ENCODE data around the gene SLC25A19.
"Not testable (repeated sequence)": the region's sequence is repeated elsewhere in the genome, so short reads cannot be mapped to it uniquely, and the experiment has no call there.

SLC25A19 gene

DNA sequence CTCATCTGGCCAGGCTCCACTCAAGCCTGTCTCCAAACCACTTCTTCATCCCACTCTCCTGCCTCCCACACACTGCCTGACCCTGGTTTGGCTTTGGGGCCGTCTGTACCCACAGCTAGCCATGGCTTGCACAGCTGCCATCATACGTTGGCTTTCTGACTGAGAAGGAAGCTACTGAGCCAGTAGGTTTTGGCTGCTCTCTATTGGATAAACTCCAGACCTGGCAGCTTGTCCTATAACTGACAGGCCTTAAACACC is 22.2 kb downstream of the SLC25A19 start:
- TF ChIP-seq ZNF274 (IDR thresholded peaks at IDR 0.05; ENCODE audit: low read depth, low read length), result no peak
- H3K4me3 ChIP-seq (ENCODE audit: low read length), result no peak overlapping the region

DNA sequence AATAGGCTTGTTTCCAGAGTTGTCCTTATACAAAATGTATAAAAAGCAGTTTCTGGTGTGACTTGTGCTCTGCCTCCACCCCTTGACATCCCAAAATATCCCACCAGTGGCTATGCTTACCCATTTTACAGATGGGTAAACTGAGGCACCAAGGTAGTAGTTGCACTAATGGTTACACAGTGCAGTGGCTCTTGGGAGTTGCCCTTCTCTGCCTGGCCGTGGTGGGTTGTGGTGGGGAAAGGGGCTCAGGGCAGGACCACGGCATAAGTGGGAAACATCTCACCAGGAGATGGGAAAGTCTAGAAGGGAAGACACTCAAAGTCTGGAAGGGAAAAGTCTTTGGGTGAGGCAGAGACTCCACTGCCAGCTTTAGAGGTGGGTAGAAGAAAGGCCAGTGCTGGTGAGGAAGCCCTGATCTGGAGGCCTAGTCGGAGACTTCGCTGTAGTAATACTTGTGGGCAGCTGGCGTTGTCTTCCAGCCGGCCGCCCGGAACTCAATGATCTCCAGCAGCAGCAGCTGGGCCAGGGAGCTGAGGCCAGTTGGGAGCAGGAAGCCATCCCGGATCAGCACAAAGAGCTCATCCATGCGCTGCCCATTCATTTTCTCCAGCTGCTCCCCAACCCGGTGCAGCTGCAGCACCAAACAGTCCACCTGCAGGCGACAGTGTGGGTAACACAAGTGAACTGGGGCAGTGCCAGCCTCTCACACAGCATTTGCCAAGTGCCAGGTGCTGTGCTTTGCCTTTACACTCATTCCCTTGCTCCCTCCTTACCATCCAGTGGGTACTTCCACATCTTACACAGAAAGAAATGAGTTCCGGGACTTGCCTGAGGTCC is 22.7 kb downstream of the SLC25A19 start:
- no peak for TF ChIP-seq ZNF274 (IDR thresholded peaks at IDR 0.05; ENCODE audit: low read depth, low read length)
- no peak overlapping the region for H3K4me3 ChIP-seq (ENCODE audit: low read length)

DNA sequence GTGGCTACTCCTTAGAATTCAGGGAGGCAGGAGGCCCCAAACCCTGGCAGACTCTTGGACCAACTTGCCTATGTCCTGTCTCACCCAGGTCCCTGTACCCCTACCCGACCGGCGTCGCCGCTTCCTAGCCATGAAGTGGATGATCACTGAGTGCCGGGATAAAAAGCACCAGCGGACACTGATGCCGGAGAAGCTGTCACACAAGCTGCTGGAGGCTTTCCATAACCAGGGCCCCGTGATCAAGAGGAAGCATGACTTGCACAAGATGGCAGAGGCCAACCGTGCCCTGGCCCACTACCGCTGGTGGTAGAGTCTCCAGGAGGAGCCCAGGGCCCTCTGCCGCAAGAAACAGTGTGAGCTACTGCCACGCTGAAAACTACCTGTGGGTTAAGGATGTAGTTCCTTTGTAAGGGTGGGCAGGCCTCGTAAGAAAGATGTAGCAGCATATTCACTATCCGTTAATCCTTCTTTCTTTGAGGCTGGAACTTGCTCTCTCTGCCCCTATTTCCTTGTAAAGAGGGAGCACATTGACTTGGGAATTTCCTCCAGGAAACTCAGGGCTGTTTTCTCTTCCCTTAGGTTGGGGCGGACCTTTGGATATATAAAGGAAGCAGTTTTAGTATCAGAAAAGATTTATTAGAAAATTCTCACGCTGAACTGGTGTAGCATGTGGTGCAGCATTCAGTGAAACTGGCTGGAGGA is 23.5 kb downstream of the SLC25A19 start:
- no peak for TF ChIP-seq ZNF274 (IDR thresholded peaks at IDR 0.05; ENCODE audit: low read depth, low read length)
- no peak overlapping the region for H3K4me3 ChIP-seq (ENCODE audit: low read length)

DNA sequence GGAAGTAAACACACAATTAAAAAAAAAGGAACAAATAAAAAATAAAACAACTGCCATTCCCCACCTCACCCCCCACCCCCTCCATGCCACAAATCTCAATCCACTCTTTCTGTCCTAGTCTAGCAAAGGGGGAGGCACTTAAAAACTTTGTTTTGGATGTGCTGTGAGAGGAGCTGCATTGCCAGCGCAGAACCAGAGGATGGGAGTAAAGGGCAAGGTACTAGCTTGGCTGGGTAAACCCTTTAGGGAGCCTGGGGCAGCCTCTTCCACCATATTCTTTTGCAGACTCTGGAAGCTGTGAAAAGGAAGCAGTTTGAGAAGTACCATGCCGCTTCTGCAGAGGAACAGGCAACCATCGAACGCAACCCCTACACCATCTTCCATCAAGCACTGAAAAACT is 26.2 kb downstream of the SLC25A19 start:
- TF ChIP-seq ZNF274 (IDR thresholded peaks at IDR 0.05; ENCODE audit: low read depth, low read length), result no peak
- no peak overlapping the region for H3K4me3 ChIP-seq (ENCODE audit: low read length)

DNA sequence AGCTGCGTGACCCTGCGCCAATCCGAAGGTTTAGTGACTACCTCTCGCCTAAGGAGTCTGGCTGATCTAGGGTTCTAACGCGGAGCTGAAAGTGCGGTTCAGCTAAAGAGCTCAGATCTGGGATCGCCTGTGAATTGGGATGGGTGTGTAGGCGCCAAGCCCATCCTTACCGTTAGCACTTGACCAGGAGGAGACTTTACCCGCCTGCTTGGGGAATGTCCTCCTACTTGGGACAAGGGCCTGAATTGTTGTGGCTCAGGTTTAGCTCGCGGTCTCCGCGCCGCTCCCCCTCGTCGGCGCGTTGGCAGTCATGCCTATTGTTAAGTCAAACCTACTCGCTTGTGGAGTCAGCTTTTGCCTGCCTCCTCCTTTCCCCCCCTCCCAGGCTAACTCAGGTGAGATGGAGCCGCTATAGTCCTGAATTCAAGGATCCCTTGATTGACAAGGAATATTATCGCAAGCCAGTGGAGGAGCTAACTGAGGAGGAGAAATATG is 27.1 kb downstream of the SLC25A19 start:
- TF ChIP-seq ZNF274 (IDR thresholded peaks at IDR 0.05; ENCODE audit: low read depth, low read length), result no peak
- peak overlapping the region; percentile 71 for H3K4me3 ChIP-seq (ENCODE audit: low read length)

GRCh38 chr17:75261336-75262111 is 27.7 kb downstream of the SLC25A19 start, which contains the start of the genes GGA3 and MRPS7:
Gene GGA3 (minus strand): TSS chr17:75261606. CDS start chr17:75261587, 19 bp downstream.
Gene MRPS7 (plus strand): TSS chr17:75261879. CDS start chr17:75261901, 22 bp downstream.
- peak within 1 kb of the TSS; percentile 71 for H3K4me3 ChIP-seq (ENCODE audit: low read length)
- TF ChIP-seq ZNF274 (IDR thresholded peaks at IDR 0.05; ENCODE audit: low read depth, low read length), result no peak

GRCh38 chr17:75260641-75261335 is 28.4 kb downstream of the SLC25A19 start:
- peak overlapping the region; percentile 71 for H3K4me3 ChIP-seq (ENCODE audit: low read length)
- TF ChIP-seq ZNF274 (IDR thresholded peaks at IDR 0.05; ENCODE audit: low read depth, low read length), result no peak

- H3K4me3 ChIP-seq (ENCODE audit: low read length), result not testable (repeated sequence)
These were observed 32.0 kb downstream of the SLC25A19 start for GRCh38 chr17:75257228-75257627.

GRCh38 chr17:75255954-75256698 is 33.1 kb downstream of the SLC25A19 start:
- not testable (repeated sequence) for H3K4me3 ChIP-seq (ENCODE audit: low read length)

- no peak for TF ChIP-seq ZNF274 (IDR thresholded peaks at IDR 0.05; ENCODE audit: low read depth, low read length)
- H3K4me3 ChIP-seq (ENCODE audit: low read length), result no peak overlapping the region
These were observed 37.0 kb downstream of the SLC25A19 start for GRCh38 chr17:75252039-75252816.

GRCh38 chr17:75250009-75250471 is 39.2 kb downstream of the SLC25A19 start:
- no peak for TF ChIP-seq ZNF274 (IDR thresholded peaks at IDR 0.05; ENCODE audit: low read depth, low read length)
- H3K4me3 ChIP-seq (ENCODE audit: low read length), result peak overlapping the region; percentile 33; the same call in 1 of the 2 replicates

DNA sequence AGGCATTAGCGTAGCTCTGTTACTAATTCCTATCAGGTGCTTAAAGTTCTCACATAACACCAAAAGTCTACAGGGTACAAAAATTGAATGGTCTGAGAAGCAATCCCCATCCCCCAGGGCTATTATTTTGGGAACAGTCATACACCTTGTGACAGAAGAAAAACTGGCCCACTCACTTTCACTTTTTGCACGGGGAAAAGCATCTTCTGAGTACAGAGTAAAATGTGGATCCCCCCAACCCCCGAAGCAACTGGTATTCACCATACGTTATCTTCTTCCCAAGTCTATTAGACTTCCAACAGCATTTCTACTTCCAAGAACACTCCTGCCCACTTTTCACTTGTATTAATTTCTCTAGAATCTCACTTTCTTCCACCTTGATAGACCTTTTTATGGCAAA is 39.7 kb downstream of the SLC25A19 start:
- no peak for TF ChIP-seq ZNF274 (IDR thresholded peaks at IDR 0.05; ENCODE audit: low read depth, low read length)
- H3K4me3 ChIP-seq (ENCODE audit: low read length), result peak overlapping the region; percentile 33; the same call in 1 of the 2 replicates
